ENCODE results near the gene TCP1.
"Not testable (repeated sequence)": the region's sequence is repeated elsewhere in the genome, so short reads cannot be mapped to it uniquely, and the experiment has no call there.

Gene TCP1

GRCh38 chr6:159817951-159818739 lies 28.7 kb upstream of the TCP1 start:
- DNase-seq (ENCODE audit: low spot score): no peak

DNA sequence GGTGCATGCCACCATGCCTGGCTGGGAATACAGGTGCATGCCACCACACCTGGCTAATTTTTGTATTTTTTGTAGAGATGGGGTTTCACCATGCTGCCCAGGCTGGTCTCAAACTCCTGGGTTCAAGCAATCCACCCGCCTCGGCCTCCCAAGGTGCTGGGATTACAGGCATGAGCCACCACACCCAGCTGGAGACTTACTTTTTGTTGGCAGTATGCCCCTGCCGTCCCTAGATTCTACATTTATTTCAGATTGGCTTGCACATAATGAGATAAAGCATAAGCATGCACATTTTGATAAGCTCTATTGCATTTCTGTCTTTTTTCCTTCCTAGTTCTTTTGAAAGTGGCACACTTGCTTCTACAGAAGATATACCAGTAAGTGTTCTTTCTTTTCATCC lies 27.4 kb upstream of the TCP1 start:
- DNase-seq (ENCODE audit: low spot score): not testable (repeated sequence)

GRCh38 chr6:159815410-159815809 lies 26.0 kb upstream of the TCP1 start:
- no peak for DNase-seq (ENCODE audit: low spot score)

DNA sequence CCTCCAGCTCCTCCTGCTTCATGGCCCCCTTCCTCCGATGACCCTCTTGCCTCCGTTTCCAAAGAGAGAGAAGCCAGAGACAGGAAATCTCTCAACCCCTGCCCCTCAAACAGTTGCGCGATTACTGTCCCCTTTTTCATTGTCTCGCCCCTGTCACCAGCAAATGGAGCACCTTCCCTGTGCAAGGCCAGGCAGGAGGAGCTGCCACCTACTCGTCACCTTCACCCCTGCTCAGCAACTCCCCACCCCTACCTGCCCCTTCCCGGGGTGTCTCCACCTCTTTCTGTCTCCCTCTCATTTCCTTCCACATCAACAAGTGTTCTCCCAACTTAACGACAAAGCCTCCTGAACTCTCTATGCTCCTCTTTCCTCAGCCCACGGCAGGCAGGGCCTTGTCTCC lies 24.4 kb upstream of the TCP1 start:
- DNase-seq (ENCODE audit: low spot score): no peak

- no peak for DNase-seq (ENCODE audit: low spot score)
Observed at GRCh38 chr6:159809149-159809548, 19.7 kb upstream of the TCP1 start.

GRCh38 chr6:159808647-159809046 lies 19.2 kb upstream of the TCP1 start:
- DNase-seq (ENCODE audit: low spot score): no peak

- no peak for DNase-seq (ENCODE audit: low spot score)
Observed at GRCh38 chr6:159807150-159807858, 17.9 kb upstream of the TCP1 start.

- no peak for DNase-seq (ENCODE audit: low spot score)
Observed at GRCh38 chr6:159806021-159806458, 16.6 kb upstream of the TCP1 start.

GRCh38 chr6:159805440-159806020 lies 16.1 kb upstream of the TCP1 start:
- no peak for DNase-seq (ENCODE audit: low spot score)

DNA sequence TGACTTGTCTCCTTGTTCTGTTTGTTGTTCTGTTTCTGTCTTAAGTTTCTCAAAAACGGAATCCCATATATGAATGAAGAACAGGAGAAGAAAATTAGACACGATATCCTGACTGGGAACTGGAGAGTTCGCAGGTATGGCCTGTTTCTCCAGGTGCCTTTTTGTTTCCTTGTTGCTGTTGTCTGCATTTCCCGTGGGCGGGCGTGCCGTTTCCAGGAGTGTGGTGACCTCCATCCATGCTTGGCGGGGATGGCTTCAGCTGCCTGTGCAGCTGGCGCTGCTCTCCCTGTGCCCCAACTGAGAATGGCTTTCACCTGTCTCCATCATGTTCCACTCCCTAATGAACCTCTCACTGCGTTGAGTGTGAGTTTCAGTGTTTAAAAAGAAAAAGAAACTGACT lies 15.1 kb upstream of the TCP1 start:
- no peak for DNase-seq (ENCODE audit: low spot score)

GRCh38 chr6:159801935-159802334 lies 12.5 kb upstream of the TCP1 start:
- DNase-seq (ENCODE audit: low spot score): no peak

DNA sequence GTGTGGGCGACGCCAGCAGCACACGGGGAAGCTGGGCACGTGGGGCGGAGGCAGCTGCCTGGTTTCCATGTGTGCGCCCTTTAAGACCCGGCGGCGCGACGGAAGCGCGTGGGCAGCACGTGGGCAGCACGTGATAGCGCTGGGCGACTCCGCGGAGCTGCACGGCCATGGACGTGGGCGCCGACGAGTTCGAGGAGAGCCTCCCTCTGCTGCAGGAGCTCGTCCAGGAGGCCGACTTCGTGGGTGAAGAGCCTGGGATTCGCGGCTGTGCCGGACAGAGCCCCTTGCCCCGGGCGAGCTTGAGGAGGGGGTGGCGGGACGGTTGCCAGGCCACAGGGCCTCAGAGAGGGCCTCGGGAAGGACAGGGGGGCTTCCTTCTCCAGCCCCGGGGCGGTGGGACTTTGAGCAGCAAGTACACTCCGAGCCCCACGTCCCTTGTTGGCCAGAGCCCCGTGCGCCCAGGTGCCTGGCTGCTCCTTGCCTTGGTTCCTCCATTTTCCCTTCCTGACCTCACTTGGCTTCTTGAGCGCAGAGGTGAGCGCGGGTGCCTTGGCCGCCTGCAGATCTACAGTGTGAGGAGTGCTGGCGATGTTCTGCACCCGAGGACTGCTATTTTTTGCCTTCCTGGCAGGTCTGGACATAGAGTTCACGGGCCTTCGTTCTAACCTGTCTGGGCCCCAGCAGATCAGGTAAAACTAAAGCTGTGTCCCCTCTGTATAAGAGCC lies 10.9 kb upstream of the TCP1 start, which contains the start of gene PNLDC1:
Gene PNLDC1 (plus strand): TSS at position 136 of the 725 bp plus-strand sequence. CDS start 32 bp downstream, at position 168.
- no peak for DNase-seq (ENCODE audit: low spot score)

GRCh38 chr6:159797554-159797953 lies 8.2 kb upstream of the TCP1 start:
- no peak for DNase-seq (ENCODE audit: low spot score)

DNA sequence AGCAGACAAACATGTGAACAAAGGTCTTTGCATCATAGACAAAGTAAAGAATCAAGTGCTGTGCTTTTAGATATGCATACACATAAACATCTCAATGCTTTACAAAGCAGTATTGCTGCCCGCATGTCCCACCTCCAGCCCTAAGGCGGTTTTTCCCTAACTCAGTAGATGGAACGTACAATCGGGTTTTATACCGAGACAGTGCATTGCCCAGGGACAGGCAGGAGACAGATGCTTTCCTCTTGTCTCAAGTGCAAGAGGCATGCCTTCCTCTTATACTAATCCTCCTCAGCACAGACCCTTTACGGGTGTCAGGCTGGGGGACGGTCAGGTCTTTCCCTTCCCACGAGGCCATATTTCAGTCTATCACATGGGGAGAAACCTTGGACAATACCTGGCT lies 5.6 kb upstream of the TCP1 start:
- not testable (repeated sequence) for DNase-seq (ENCODE audit: low spot score)

DNA sequence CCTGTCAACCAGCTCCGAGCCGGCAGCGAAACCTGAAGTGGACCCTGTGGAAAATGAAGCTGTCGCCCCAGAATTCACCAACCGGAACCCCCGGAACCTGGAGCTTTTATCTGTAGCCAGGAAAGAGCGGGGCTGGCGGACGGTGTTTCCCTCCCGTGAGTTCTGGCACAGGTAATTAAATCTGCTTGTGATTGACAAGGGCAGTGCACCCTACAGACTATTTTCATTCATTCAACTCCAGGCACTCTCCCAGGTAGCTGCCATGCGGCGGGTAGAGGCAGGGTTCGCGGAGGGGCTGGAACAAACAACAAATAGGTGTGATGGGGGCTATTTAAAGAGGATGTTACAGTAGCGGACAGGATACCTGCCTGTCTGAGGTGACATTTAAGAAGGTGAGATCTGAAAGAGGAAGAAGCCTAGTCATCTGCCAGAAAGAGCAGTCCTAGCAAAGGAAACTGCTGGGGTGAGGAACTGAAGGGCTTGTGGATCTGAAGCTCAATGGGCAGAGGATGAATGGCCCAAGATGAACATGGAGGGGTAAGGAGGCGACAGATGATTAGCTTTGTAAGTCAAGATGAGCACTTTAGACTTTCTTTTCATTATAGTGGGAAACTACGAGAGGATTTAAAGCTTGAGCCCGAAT lies 1.7 kb upstream of the TCP1 start:
- DNase-seq (ENCODE audit: low spot score): no peak

GRCh38 chr6:159790149-159790955 lies 950 bp upstream of the TCP1 start, which contains the start of gene MRPL18:
TSS of gene MRPL18 (plus strand) at chr6:159790467. CDS start at chr6:159790588, 121 bp downstream.
- DNase-seq (ENCODE audit: low spot score): peak; percentile 98

- DNase-seq (ENCODE audit: low spot score): peak; percentile 72
Observed at GRCh38 chr6:159788753-159789376, 537 bp downstream of the TCP1 start.

DNA sequence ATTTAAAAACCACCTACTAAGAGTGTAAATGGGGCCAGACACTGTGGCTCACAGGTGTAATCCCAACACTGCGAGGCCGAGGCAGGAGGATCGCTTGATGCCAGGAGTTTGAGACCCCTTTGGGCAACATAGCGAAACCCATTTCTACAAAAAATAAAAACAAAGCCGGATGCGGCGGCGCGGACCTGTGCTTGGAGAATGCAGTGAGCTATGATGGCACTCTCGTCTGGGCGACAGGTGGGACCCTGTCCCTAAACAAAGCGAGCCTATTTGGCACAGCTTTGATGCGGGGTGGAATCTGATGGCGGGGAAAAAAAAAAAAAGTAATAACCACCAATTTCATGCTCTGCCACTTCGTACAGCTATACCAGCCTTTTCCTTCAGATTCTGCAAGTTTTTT lies 1.1 kb downstream of the TCP1 start:
- DNase-seq (ENCODE audit: low spot score): peak; percentile 46

GRCh38 chr6:159778542-159779103 lies 10.8 kb downstream of the TCP1 start:
- no peak for DNase-seq (ENCODE audit: low spot score)

DNA sequence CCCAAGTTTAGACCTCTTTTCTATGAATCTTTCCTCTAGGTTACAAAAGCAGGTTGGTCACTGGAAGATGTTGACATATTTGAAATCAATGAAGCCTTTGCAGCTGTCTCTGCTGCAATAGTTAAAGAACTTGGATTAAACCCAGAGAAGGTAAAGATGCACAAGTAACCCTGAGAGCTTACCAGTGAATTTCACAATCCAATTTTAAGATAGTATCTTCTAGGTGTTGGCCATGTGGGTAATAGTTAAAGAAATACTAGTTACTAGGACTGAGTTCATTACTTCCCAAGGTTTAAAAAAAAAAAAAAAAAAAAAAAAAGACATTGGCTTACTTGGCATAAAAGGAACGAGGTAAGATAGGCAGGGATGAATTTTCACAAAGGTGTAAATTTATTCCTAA lies 11.3 kb downstream of the TCP1 start:
- DNase-seq (ENCODE audit: low spot score): no peak

Data from RKO (cell line).